GM21619 (cell line): Measurements from ENCODE around the gene ZFYVE28.
"Not testable (repeated sequence)": the region's sequence is repeated elsewhere in the genome, so short reads cannot be mapped to it uniquely, and the experiment has no call there.

Experiments used
- ATAC-seq: cut with Tn5 transposase; IDR thresholded peaks from one replicate; pipeline ENCODE4 v1.9.1; 2021; ENCODE audit not compliant: unreplicated experiment

Gene ZFYVE28

DNA sequence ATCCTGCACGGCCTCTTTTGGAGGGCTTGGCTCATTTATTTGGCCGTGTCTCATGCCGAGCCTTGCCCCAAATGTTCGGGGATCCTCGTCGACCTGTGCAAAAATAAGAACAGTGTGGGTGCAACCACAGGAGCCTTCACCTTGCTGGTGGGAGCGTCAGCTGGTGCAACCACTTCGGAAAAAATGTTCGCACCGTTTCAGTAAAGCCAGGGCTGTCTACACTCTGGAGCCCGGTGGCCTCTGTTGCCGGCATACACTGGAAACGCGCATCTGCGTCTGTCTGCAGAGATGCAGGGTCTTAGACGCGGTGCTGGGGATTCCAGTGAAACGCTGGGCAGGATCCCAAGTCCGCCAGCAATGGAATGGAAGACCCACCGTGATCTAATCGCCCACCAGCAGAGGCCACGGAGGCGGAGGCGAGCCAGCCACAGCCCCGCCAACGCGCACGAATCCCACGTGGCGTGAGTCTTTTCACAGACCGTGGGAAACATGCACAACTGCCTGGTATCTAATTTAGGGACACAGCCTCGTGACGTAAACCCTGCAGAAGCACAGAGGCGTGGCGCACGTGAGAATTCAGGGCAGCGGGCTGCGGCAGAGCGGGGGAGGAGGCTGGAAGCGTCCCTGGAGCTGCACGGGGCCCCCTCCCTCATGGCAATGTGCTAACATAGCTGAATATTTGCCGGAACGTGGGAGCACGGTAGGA, 142.7 kb downstream of the ZFYVE28 start:
- ATAC-seq = no peak

DNA sequence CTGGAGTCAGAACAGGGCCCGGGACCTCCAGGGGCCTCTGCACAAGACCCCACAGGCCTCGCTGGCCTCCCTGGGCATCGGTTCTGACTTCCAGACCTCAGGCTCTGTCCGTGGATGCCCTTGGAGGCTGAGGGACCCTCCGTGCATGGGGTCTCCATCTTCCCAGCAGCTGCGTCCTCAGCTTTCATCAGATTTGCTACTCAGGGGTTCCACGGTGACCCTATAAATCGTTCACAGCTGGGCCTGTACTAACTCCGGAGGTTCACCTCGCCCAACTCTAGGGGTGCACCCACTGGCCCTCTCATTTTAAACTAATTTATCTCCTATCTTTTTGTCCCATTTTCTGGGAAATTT, 143.4 kb downstream of the ZFYVE28 start:
- ATAC-seq = not testable (repeated sequence)

DNA sequence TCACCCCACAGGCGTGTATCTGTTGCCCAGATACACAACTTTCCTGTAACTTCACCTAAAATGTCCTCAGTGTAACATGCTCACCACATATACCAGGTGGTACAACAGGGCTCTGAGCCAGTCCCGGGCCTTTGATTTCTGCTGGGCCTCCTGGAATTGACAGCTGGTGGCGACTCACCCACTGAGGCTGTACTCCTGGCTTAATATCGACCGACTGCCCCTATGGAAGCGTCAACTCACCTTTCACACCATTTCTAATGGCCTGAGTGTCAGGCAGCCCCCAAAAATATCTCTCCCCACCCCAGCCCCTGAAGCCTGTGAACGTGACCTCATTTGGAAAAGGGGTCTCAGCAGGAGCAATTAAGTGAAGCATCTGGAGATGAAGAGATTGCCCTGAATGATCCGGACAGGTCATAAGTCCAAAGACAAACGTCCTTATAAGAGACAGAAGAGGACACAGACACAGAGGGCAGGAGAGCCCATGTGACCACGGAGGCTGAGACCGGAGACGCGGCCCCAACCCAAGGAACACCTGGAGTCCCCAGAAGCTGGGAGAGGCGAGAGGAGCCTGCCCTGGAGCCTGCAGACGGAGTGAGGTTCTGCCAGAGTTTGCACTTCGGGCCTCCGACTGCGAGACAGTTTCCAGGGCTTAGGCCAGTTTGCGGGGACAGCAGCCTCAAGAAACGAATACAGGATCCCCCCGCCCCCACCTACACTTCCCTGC, 144.0 kb downstream of the ZFYVE28 start:
- ATAC-seq = no peak

DNA sequence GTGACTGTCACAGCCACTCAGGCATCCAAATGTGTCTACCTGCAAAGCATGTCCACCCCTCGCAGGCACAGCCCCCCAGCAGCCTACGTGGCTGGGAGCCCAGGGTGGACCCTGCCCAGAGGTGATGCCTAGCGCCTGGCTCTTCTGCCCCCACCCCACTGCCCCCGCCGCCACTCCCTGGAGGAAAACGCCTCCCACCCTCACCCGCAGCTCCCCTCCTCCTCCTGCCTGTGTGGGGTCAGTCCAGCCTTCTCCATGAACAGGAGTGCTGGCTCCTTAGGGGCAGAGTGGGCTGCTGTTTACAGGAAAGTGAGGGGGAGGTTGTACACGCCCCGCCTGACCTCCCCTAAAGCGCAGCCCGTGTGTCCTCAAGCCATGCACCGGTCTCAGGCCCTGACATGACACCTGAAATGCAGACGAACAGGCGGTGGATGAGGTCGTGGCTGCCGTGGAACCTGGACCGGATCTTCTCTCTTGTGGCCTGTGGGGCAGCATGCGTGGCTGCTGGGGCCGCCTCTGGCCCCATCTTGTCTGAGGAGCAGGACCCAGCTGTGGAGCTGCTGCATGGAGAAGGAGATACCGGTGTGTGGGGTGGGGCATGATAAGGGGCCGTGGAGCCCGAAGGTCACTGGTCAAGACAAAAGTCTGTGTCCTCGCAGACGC, 144.7 kb downstream of the ZFYVE28 start:
- ATAC-seq = no peak

GRCh38 chr4:2273221-2273620, 145.2 kb downstream of the ZFYVE28 start:
- no peak for ATAC-seq

DNA sequence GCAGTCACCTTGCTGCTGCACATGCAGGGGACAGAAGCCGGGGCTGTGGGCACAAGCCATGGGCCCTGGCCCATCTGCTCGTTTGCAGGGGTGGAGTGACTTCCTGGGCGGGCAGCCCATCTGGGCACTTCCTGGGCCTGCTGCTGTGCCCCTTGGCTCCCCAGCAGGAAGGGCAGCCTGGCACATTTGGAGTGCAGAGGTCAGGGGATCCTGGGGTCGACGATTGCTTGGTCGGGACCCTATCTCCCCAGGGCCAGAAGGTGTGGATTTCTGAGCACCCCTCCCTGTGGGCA, 145.7 kb downstream of the ZFYVE28 start:
- no peak for ATAC-seq

- no peak for ATAC-seq
Measured at GRCh38 chr4:2272026-2272827, 146.2 kb downstream of the ZFYVE28 start.

- no peak for ATAC-seq
Measured at GRCh38 chr4:2271279-2272025, 147.0 kb downstream of the ZFYVE28 start.

DNA sequence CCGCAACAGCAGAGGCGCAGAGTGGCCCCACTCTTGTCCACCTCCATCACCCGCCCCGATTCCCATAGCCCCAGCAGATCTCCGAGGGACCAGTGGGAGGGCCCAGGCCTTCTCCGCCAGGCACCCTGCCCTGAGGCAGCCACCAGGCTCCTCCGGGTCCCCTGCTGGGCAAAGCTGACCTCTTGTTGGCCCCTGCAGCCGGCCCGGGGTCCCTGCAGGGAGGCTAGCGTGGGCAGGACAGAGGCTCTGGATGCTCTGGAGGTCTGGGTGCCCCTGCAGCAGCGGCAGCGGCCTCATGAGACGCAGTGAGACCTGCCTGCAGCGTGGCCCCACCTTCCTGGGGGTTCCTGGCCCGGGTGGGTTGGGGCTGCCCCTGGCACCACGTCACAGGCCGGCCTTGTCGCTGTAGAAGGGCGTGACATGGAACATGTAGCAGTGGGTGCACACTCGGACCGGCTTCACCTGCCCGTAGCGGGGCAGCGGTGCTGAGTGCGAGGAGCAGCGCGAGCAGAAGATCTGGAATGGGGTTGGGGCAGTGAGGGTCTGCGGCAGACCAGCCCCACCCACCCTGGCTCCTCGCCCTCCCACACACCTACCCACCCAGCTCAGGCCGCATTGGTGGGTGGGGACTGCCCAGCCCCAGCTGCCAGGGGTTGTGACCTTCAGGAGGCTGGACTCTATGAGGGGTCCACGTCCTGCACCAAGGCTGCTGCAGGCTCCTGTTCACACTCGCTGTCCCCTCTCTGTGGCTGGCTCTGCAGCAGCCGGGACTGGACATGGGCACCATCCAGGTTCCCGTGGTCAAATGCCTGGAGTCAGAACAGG, 147.9 kb downstream of the ZFYVE28 start:
- ATAC-seq = no peak

- no peak for ATAC-seq
Measured at GRCh38 chr4:2269618-2270163, 148.8 kb downstream of the ZFYVE28 start.

DNA sequence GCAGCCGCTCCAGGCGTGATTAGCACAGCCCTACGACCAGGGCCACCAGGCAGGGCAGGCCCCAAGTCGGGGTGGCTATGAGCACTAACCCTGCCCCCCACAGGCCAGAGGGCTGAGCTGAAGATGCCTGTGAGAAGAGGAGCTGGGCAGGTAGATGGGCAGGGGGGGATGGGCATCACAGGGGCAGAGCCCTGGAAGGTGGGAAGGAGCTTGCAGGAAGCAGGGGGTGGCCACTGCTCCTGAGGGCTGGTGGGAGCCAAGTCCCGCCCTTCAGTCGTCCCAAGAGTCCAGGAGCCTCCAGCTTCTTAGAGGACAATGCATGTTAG, 149.3 kb downstream of the ZFYVE28 start:
- no peak for ATAC-seq

- no peak for ATAC-seq
Measured at GRCh38 chr4:2268357-2269205, 149.9 kb downstream of the ZFYVE28 start.

GRCh38 chr4:2267841-2268240, 150.6 kb downstream of the ZFYVE28 start:
- no peak for ATAC-seq

DNA sequence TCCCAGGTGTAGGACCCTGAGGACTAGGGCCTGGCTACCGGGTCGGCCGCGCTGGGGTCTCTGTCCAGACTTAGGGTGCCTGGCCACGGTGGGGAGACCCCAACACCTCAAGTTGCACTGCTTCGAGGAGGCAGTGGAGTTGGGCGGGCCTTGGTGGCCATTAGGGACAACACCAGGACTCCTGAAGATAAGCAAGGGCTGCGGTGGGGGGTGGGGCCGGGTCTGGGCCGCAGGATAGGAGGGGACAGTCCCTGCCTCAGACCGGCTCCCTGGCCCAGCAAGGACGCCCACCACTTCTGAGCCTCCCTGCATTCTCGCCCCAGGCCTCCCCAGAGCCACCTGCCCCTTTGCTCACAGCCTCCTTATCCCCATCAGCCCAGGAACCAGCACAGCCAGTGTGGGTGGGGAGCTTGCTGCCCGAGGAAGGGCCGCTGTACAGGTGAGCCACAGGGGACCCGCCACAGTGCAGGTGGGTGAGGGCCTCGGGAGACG, 151.1 kb downstream of the ZFYVE28 start:
- no peak for ATAC-seq

GRCh38 chr4:2266821-2267220, 151.6 kb downstream of the ZFYVE28 start:
- no peak for ATAC-seq

GRCh38 chr4:2266181-2266580, 152.3 kb downstream of the ZFYVE28 start:
- no peak for ATAC-seq

GRCh38 chr4:2265113-2266110, 153.0 kb downstream of the ZFYVE28 start:
- no peak for ATAC-seq
